ENCODE measurements around the gene GNAI3. TPM values are rescaled to one million over a fixed set of nuclear protein-coding genes. Genes with fewer than 3 reads are reported as not detected.
A peak's percentile ranks its signal among the peaks of the same experiment; 100 is the strongest.

The GNAI3 gene
- total RNA-seq, 4 donors from 2014 or later, result 8.2 to 15.1 (median 11.6) TPM

DNA sequence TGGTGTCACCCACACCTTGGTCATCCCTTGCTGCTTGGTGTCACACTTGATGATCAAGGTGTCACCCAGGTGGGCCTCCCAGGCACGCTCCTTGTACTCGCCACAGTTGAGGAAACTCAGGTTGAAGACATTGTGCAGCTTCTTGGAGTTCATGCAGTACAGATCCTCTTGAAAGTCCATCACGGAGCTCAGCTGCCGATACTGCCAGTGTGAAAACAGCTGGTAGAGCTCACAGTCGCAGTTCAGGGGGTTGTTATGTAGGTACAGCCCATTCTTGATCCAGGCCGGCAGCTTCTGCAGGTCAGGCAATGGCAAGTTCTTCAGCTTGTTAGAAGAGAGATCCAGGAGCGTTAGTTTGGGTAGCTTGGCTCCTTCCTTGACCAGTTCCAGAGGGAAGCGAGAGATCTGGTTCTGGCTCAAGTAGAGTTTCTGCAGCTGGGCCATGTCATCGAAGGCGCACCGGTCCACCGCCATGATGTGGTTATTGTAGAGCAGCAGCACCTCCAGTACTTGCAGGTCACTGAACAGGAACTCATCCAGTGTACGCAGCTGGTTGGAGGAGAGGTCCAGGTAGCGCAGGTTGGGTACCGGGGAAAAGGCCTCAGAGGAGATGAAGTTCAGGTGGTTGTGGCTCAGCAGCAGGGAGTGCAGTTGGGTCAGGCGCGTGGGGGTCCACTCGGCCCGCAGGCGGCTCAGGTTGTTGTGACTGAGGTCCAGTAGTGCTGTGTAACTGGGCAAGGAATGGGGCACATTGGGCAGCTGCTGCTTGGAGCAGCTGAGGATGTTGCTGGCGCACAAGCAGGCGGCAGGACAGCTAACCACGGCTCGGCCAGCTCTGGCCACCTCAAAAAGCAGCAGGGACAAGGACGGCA is 40.2 kb upstream of the GNAI3 start:
- WGBS, 2 donors, result 93 to 94% methylated on average over 21 to 23 of the region's 25 CpGs
- peaks cover 0 to 19% (median 0%) of the 10 kb centered on the region in 4 donors for H3K27me3 ChIP-seq
- no peak overlapping the region for H3K27ac ChIP-seq
- peak overlapping the region in 1 of 4 donors; percentile 86 for H3K4me3 ChIP-seq
- TF ChIP-seq, protein P1, sequence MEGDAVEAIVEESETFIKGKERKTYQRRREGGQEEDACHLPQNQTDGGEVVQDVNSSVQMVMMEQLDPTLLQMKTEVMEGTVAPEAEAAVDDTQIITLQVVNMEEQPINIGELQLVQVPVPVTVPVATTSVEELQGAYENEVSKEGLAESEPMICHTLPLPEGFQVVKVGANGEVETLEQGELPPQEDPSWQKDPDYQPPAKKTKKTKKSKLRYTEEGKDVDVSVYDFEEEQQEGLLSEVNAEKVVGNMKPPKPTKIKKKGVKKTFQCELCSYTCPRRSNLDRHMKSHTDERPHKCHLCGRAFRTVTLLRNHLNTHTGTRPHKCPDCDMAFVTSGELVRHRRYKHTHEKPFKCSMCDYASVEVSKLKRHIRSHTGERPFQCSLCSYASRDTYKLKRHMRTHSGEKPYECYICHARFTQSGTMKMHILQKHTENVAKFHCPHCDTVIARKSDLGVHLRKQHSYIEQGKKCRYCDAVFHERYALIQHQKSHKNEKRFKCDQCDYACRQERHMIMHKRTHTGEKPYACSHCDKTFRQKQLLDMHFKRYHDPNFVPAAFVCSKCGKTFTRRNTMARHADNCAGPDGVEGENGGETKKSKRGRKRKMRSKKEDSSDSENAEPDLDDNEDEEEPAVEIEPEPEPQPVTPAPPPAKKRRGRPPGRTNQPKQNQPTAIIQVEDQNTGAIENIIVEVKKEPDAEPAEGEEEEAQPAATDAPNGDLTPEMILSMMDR (IDR thresholded peaks at IDR 0.05), result no peak
- no peak for TF ChIP-seq POLR2A (IDR thresholded peaks at IDR 0.05)
- no peak for DNase-seq
- peaks cover 11 to 31% (median 11%) of the 10 kb centered on the region in 3 donors for H3K4me1 ChIP-seq
- intact Hi-C loops (cut with DNase I), result no loop called here
- H3K36me3 ChIP-seq, result no peaks in the 10 kb centered on the region
- H3K9me3 ChIP-seq, result no peaks in the 10 kb centered on the region

DNA sequence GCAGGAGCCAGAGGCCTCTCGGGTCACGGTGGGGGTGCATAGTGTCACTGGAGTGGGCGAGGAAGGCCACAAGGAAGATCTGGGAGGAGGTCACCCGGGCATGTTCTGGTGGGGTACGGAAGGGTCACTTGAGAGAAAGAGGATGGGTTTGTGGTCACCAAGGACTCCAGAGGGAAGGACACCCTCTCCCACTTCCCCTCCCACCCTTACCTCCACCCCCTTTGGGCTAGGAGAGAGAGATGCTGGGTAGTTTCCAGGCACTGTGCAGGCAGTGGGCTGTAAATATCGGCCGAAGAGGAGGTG is 39.6 kb upstream of the GNAI3 start:
- Histone ChIP-seq H3K4me3 (peak overlapping the region; percentile 53 to 86 (median 76)), H3K9me3 (no peaks in the 10 kb centered on the region), H3K27ac (peak overlapping the region in 2 of 4 donors; percentile 52 to 69), H3K27me3 (peaks cover 0 to 19% (median 0%) of the 10 kb centered on the region in 4 donors), H3K36me3 (no peaks in the 10 kb centered on the region), H3K4me1 (peaks cover 11 to 27% (median 11%) of the 10 kb centered on the region in 3 donors)
- no peak for DNase-seq
- intact Hi-C loops (cut with DNase I), result no loop called here
- no peak for TF ChIP-seq POLR2A (IDR thresholded peaks at IDR 0.05)
- TF ChIP-seq, protein P1 (IDR thresholded peaks at IDR 0.05), result no peak
- WGBS, 2 donors, result 90 to 94% methylated on average over 2 to 4 of the region's 7 CpGs

DNA sequence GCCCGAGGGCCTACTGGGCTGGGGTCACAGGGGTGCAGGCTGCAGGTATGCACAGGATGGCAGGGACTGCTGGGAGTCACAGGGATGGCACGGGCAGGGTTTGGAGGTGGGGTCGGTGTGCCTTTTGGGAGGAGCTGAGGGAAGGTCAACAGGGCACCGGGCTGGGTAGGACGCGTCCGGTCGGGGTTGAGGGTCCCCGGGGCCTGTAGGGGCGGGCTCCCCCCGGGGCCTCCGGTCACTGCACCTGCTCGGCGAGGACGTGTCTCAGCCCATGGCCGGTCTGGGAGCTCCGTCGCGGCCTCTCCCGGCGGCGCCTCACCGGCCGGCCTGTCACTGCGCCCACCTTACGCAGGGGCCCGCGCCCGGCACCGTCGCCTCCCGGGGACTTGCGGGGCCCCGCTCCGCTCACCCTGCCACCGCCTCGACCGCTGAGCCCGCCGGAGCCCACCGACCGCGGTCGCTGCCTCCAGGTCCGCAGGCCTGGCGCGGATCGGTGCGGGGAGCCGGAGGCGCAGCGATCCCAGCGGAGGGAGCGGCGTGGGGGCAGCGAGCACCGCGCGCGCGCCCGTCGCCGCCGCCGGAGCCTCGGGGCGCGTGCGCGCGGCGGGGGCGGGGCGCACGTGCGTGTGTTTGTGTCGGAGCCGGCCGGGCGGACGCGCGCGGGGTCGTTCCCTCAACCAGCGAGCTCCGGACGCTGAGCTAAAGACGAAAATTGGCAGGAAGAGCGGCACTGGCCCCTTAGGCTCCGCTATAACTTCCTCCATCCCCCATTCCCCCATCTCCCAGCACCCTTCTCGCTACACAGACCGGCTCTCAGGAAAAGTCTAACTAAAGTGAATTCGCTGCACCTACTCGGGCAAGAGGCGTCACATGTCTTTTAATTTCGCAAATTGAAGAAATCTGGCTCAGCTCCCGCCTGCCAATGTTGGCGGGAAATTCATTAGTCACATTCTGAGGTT is 39.0 kb upstream of the GNAI3 start, which contains the start of gene AMIGO1:
Gene AMIGO1, minus strand, starts transcription at position 552 of the 959 bp plus-strand sequence. CDS start 815 bp downstream, outside the sequence.
- DNase-seq, result no peak
- 0% methylated on average over 8 to 10 of the region's 100 CpGs for WGBS, 2 donors
- TF ChIP-seq, protein P1 (IDR thresholded peaks at IDR 0.05), result no peak
- no peak for TF ChIP-seq POLR2A (IDR thresholded peaks at IDR 0.05)
- Histone ChIP-seq H3K9me3 (no peaks in the 10 kb centered on the region), H3K36me3 (no peaks in the 10 kb centered on the region), H3K27me3 (peaks cover 0 to 19% (median 0%) of the 10 kb centered on the region in 4 donors), H3K4me3 (peak within 1 kb of the TSS; percentile 53 to 86 (median 76)), H3K27ac (peak within 1 kb of the TSS in 2 of 4 donors; percentile 52 to 69), H3K4me1 (peaks cover 8 to 21% (median 11%) of the 10 kb centered on the region in 3 donors)
- intact Hi-C loops (cut with DNase I), result no loop called here

DNA sequence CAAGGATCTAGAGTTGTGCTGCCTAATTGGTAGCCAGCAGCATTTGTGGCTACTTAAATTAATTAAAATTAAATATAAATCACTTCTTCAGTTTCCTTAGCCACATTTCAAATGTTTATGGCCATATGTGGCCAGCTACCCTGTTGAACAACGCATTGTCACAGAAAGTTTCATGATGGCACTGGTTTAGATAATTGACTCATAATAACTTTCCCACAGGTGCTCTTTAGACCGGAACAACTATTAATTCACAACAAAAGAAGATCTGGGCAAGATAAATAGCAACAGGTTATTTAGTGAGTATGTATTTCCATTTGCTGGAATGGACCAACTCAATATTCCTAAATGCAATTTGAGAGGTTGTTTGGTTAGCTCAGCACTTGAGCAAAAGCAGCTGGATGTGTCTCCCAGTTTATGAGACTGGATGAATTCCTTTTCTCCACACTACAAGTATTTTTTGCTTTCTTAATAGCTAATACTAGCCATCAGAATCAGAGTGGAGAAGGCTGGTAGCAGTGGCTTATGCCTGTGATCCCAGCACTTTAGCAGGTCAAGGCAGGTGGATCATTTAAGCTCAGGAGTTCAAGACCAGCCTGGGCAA is 35.2 kb upstream of the GNAI3 start:
- Histone ChIP-seq H3K27ac (no peak overlapping the region), H3K4me1 (peaks cover 8 to 20% (median 11%) of the 10 kb centered on the region in 3 donors), H3K27me3 (peaks cover 0 to 19% (median 0%) of the 10 kb centered on the region in 4 donors), H3K36me3 (no peaks in the 10 kb centered on the region), H3K4me3 (no peak overlapping the region), H3K9me3 (no peaks in the 10 kb centered on the region)
- intact Hi-C loops (cut with DNase I), result no loop called here
- no peak for DNase-seq
- TF ChIP-seq, protein P1 (IDR thresholded peaks at IDR 0.05), result no peak
- TF ChIP-seq POLR2A (IDR thresholded peaks at IDR 0.05), result no peak
- WGBS, 2 donors, result 58 to 59% methylated on average over 2 of the region's 2 CpGs
